ENCODE results near the gene P2RY8. TPM values are rescaled to one million over a fixed set of nuclear protein-coding genes. Genes with fewer than 3 reads are reported as not detected.
"Not testable (repeated sequence)": the region's sequence is repeated elsewhere in the genome, so short reads cannot be mapped to it uniquely, and the experiment has no call there.

Gene P2RY8
- polyA plus RNA-seq, 5 donors, result 0.56 to 0.64 (median 0.60) TPM

- no peak for DNase-seq
Measured at GRCh38 chrX:1545776-1546408, 8.9 kb upstream of the P2RY8 start.

DNA sequence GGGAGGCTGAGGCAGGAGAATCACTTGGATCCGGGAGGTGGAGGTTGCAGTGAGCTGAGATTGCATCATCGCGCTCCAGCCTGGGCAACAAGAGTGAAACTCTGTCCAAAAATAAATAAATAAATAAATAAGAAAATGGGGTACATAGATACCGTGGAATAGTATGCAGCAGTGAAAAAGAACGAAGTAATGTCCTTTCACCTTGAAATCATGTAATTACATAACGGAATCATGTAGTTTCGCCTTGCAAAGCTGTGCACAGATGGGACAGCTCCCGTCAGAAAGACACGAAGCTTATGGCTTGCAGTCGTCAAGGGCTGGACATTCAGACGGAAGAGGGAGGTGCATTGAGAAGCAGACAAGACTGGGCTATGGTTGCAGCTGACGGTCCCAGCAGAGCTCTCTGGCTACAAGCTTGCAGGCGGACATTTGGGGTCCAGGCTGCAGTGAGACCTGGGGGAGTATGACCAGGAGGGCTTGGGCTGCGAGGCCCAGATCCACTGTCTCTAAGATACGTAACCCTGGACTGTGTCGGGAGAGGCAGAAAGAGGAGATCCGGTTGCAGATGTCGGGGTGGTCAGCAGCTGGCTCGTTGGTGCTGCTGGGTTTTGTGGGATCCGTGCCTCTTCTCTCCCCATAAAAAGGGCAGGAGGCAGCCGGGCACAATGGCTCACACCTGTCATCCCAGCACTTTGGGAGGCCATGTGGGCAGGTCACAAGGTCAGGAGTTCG lies 6.2 kb upstream of the P2RY8 start:
- DNase-seq, result no peak

DNA sequence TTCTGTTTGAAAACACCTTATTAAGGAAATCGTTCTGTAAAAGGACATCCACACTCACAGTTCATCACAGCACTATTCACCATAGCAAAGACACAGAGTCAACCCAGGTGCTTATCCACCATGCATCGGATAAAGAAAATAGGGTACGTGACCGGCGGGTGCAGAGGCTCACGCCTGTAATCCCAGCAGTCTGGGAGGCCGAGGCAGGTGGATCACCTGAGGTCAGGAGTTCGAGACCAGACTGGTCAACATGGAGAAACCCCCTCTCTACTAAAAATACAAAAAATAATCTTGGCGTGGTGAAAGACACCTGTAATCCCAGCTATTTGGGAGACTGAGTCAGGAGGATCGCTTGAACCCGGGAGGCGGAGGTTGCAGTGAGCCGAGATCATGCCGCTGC lies 2.2 kb upstream of the P2RY8 start:
- not testable (repeated sequence) for DNase-seq

- not testable (repeated sequence) for DNase-seq
Measured at GRCh38 chrX:1537716-1538090, 718 bp upstream of the P2RY8 start.

GRCh38 chrX:1536712-1537030 lies 314 bp downstream of the P2RY8 start:
- DNase-seq, result no peak

DNA sequence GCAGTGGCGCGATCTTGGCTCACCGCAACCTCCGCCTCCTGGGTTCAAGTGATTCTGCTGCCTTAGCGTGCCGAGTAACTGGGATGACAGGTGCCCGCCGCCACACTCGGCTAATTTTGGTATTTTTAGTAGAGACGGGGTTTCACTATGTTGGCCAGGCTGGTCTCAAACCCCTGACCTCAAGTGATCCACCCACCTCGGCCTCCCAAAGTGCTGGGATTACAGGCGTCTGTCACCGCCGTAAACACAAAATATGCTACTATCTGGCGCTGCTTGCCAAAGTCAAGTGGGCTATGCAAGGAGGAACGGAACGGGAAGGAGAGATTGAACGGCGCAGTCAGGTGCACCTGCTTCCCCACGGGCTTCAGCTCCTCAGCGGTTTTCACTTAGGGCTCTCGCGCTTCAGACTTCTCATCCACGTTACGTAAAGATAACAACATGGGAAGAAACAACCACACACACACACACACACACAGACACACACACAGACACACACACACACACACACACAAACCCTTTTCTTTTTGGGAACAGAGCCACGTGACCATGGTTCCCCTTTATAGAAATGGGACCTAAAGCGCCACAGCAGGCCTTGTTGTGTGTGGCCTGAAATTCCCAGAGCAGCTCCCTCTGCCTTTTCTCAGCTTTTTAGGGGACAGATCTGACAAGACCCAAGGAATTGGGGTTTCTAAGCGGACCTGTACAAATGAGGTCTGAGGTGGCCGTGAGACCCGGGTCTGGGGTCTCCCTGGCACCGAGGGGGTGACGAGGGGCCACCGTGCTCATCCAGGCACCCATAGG lies 1.5 kb downstream of the P2RY8 start:
- no peak for DNase-seq

DNA sequence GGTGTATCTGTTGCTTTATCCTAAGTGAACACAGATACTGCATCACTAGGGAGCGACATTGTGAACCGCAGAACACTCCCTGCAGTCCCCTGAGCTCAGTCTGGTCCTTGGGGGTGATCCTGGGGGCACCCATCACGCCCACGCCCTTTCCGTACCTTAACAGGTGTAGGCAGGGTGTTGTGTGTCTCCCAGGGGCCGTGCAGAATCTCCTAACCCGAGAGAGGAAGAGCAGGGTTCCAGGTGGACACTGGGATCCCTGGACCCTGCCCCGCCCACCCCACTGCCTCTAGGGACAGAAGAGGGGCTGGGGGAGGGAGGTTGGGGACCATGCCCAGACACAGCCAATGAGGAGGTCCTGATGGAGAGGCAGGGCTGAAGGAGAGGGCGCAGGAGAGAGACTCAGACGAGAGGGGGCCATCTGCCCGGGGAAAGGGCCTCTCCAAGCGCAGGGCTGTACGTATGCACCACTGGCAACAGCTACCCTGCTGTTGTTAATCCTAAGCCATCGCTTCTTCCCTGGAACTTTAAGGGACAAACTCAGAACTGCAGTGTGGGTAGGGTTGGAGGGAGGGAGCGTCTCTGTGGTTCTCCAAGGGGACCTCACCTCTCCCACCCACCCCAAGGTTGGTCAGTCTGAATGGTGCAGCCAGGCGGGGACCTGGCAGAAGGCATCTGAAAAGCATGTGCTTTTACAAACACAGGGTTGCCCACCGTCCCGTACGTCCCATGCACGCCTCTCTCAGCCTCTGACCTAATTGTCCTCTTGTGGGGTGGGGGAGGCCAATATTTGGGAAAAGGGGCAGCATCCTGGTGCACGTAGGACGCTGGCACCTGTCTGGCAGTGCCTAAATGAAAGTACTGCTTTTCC lies 2.5 kb downstream of the P2RY8 start:
- no peak for DNase-seq

GRCh38 chrX:1533058-1533457 lies 3.9 kb downstream of the P2RY8 start:
- no peak for DNase-seq

GRCh38 chrX:1531096-1531890 lies 5.7 kb downstream of the P2RY8 start:
- DNase-seq, result no peak

DNA sequence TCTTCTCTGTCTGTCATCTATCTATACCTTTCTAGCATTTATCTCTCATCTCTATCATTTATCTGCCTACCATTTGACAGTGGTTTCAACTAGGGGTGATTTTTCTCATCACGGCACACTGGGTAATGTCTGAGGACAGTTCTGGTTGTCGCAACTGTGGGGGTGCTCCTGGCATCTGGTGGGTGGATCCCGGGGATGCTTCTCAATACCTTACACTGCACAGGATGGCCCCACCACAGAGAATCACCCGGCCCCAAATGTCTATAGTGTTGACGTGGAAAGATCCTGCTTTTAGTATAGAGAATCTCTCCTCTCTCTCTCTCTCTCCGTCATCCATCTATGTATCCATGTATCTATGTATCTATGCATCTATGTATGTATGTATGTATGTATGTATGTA lies 7.2 kb downstream of the P2RY8 start:
- DNase-seq, result no peak

DNA sequence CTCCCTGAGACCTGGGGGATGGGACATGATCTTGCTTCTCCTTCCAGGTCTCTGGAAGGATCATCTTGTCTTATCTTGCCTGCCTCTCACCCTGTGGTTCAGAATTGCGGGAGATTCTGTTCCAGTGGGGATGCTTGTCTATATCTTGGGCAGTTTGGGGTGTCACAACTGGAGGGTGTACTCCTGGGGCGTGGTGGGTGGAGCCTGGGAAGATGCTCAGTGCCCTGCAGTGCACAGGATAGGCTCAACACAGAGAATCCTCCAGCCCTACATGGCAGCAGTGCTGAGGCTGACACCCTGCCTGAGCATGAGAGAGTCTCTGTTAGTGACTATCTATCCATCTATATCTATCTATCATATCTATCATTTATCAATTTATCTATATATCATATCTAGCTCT lies 7.7 kb downstream of the P2RY8 start:
- no peak for DNase-seq

GRCh38 chrX:1528884-1529203 lies 8.1 kb downstream of the P2RY8 start:
- DNase-seq, result no peak

- DNase-seq, result no peak
Measured at GRCh38 chrX:1528186-1528883, 8.7 kb downstream of the P2RY8 start.

- no peak for DNase-seq
Measured at GRCh38 chrX:1527457-1527856, 9.5 kb downstream of the P2RY8 start.

DNA sequence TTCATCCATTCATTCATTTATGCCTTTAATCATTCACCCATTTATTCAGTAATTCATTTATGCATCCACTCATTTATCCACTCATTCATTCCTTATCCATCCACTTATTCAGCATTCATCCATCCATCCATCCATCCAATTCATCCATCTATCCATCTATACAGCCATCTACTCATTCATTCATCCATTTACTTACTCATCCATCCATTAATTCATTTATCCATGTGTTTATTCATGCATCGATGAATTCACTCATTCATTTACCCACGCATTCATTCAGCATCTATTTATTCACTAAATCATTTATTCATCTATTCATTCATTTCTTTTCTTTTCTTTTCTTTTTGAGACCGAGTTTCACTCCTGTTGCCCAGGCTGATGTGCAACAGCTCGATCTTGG lies 10.4 kb downstream of the P2RY8 start:
- no peak for DNase-seq

GRCh38 chrX:1525583-1526355 lies 11.2 kb downstream of the P2RY8 start:
- no peak for DNase-seq

GRCh38 chrX:1524874-1525582 lies 12.0 kb downstream of the P2RY8 start:
- no peak for DNase-seq

- not testable (repeated sequence) for DNase-seq
Measured at GRCh38 chrX:1522905-1523304, 14.1 kb downstream of the P2RY8 start.

DNA sequence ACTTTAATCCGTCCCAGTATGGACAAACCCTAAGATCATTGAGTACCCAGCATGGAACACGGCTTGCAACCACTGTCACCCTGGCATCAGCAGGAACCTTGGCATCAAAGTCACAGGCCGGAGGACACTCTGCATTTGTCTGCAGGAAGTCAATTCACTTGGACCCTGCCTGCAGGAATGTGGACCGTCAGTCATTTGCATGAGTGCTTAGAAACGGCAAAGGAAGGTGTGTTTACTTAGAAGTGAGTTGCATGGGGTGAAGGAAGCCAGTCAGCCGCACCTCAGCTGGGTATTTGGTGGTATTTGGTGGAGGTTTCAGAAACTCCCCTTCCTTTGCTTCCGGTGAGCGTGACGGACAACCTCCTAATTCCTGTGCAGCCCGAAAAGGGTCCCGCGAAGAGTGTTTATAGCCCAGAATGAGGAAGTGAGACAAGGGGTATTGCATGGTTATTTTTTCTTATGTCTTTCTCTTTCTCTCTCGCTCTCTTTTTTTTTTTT lies 15.5 kb downstream of the P2RY8 start:
- DNase-seq, result no peak
